ENCODE results near the gene TNFRSF1A.
"Not testable (repeated sequence)": the region's sequence is repeated elsewhere in the genome, so short reads cannot be mapped to it uniquely, and the experiment has no call there.

TNFRSF1A gene

GRCh38 chr12:6302621-6303020, 39.3 kb downstream of the TNFRSF1A start:
- DNase-seq (ENCODE audit: low read depth) = no peak

GRCh38 chr12:6301721-6302120, 40.2 kb downstream of the TNFRSF1A start:
- no peak for DNase-seq (ENCODE audit: low read depth)

- DNase-seq (ENCODE audit: low read depth) = no peak
Observed at GRCh38 chr12:6297170-6297569, 44.7 kb downstream of the TNFRSF1A start.

DNA sequence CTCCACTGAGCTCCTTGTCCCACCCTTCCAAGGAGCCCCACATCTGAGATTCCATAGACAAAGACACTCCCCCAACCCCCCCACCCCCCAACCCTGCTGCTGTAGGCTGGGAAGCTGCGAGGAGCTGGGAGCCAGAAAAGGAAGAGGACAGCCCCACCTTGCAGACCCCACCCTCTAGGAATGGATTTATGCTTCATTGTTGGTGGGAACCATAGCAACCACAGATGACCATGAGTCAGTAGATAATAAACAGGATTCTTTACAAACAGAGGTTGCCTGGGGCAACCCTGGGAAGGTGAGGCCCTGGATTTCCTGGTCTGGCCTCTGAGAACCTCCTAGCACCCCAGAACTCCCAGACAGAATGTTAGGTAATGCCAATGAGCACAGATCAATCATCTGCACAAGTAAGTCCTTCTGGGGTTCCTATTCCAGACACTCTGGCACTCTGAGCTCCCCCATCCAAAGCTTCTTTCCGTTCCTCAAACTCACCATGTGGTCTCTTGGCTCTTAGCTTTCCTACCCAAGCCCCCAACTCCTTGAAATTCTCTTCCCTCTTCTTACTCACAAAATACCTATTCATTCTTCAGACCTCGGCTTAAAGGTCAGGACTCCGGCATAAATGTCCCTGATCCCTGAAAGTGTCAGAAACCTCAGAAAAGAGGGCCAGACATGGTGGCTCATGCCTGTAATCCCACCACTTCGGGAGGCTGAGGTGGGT, 46.6 kb downstream of the TNFRSF1A start:
- no peak for DNase-seq (ENCODE audit: low read depth)

- no peak for DNase-seq (ENCODE audit: low read depth)
Observed at GRCh38 chr12:6294156-6295093, 47.5 kb downstream of the TNFRSF1A start.

GRCh38 chr12:6292606-6293005, 49.3 kb downstream of the TNFRSF1A start:
- no peak for DNase-seq (ENCODE audit: low read depth)

- DNase-seq (ENCODE audit: low read depth) = not testable (repeated sequence)
Observed at GRCh38 chr12:6289906-6290305, 52.0 kb downstream of the TNFRSF1A start.

DNA sequence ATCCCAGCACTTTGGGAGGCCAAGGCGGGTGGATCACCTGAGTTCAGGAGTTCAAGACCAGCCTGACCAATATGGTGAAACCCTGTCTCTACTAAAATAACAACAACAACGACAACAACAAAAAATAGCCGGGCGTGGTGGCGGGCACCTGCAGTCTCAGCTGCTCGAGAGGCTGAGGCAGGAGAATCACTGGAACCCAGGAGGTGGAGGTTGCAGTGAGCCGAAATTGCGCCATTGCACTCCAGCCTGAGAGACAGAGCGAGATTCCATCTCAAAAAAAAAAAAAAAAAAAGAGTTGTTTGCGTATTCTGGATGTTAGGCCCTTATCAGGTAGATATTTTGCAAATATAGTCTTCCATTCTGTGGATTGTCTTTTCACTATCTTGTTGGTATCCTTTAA, 52.8 kb downstream of the TNFRSF1A start:
- DNase-seq (ENCODE audit: low read depth) = not testable (repeated sequence)

DNA sequence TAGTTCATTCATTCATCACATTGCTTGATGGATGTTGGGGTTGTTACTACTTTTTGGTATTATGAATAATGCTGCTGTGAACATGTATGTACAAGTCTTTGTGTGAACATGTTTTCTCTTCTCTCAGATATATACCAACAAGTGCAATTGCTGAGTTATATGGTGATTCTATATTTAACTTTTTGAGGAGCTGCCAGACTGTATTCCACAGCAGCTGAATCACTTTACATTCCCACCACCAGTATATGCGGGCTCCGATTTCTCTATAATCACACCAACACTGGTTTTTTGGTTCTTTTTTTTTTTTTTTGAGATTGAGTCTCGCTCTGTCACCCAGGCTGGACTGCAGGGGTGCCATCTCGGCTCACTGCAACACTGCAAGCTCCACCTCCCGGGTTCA, 53.6 kb downstream of the TNFRSF1A start:
- no peak for DNase-seq (ENCODE audit: low read depth)

DNA sequence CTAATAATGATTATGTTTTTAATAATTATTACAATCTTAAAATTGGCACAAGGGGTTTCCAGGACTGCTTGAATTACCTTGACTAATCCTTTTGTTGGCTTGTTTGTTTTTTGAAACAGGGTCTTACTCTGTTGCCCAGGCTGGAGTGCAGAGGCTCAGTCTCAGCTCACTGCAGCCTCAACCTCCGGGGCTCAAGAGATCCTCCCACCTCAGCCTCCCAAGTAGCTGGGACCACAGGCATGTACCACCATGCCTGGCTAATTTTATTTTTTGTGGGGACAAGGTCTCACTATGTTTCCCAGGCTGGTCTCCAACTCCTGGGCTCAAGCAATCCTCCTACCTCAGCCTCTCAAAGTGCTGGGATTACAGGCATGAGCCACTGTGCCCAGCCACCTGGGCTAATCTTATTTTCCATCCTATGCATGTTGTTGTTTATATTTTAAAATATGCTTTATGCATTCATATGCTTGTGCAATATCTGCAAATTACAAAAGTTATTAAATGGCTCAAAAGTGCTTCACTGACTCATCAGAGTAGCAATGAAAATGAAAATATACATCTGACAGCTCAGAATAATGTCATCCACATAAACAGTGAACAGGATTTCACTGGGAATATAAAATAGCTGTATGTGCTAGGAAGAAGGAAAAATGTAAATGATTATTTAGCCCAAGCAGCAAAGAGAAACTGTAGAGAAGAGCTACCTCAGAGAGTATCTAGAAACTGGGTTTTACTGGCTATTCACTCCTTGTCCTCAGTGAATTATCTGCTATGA, 56.2 kb downstream of the TNFRSF1A start:
- DNase-seq (ENCODE audit: low read depth) = no peak

- peak; percentile 42 for DNase-seq (ENCODE audit: low read depth)
Observed at GRCh38 chr12:6285063-6285477, 56.8 kb downstream of the TNFRSF1A start.

GRCh38 chr12:6284273-6284672, 57.6 kb downstream of the TNFRSF1A start:
- no peak for DNase-seq (ENCODE audit: low read depth)

DNA sequence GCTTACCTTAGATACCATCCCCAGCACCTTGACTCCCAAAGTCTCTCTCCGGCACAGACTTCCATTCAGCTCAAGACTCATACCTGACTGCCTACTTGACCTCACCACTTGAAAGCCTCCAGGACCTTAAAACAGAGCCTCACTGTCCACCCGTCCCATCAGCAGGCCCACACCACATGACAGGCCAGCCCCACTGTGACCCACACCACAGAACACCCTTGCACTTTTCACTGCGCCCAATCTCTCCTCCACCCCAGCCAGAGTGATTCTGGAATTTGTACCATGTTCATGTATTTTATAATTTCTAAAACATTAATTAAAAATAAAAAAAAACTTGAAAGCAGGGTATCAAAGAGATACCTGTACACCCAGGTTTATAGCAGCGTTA, 59.4 kb downstream of the TNFRSF1A start:
- no peak for DNase-seq (ENCODE audit: low read depth)

DNA sequence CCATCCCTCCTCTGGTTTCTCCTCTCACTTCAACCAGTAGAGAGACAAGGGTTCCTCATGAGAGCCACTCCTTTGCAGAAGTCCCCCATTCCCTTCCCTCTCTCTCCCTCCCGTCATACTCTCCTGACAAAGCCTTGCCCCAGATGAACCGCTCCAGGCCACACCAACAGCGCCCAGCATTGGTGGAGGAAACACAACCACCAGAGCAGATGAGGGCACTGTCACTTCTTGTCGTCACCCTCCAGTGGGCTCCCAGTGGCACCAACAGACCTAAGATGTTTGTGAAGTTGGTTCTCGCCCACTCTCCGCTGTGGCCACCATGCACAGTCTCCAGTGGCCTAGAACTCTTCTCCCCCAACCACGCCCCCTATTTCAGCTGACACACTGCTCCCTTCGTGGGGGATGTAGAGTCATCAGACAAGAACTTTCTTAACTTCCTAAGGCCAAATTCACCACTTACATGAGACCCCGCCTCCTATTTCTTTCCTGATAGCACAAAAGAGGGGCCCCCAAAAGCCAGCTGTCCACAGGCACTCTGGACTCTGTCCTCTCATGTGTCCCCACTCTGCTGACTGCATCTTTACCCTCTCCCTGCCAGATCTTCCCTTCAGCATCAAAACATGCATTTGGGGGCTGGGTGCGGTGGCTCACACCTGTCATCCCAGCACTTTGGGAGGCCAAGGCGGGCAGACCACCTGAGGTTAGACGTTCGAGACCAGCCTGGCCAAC, 60.6 kb downstream of the TNFRSF1A start:
- no peak for DNase-seq (ENCODE audit: low read depth)

- no peak for DNase-seq (ENCODE audit: low read depth)
Observed at GRCh38 chr12:6280672-6281071, 61.2 kb downstream of the TNFRSF1A start.

GRCh38 chr12:6280053-6280469, 61.8 kb downstream of the TNFRSF1A start:
- DNase-seq (ENCODE audit: low read depth) = no peak

- no peak for DNase-seq (ENCODE audit: low read depth)
Observed at GRCh38 chr12:6279631-6280030, 62.2 kb downstream of the TNFRSF1A start.

DNA sequence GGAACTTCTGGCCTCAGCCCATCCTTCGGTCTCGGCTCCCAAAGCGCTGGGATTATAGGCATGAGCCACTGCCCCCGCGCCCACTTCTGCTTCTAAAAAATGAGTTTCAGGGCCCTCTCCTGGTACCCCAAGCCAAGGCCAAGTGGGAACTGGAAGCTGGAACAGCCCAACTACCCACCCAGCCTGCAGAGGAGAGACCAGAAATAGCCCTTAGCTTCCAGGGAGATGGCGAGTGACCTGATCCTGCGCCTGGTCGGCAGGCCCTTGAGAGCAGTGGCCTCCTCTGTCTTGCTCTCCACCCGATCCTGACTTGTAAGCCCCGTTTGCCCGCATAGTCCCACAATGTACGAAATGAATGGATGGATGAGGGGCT, 62.6 kb downstream of the TNFRSF1A start:
- no peak for DNase-seq (ENCODE audit: low read depth)
